CD8-positive, alpha-beta memory T cell (primary cell): Measurements from ENCODE around the gene ALG1L2. TPM values are rescaled to one million over a fixed set of nuclear protein-coding genes. Genes with fewer than 3 reads are reported as not detected.
"Not testable (repeated sequence)": the region's sequence is repeated elsewhere in the genome, so short reads cannot be mapped to it uniquely, and the experiment has no call there.

Source experiments
- CTCF ChIA-PET: fragments of 350-600 bp; sonication (Branson Sonifier 250); formaldehyde crosslinking; loops from one replicate; lab custom pipeline; 2021; ENCODE audit warnings: antibody characterized with exemption; lab: Charles Lee
- POLR2A ChIA-PET: fragments of 350-600 bp; sonication (Branson Sonifier 250); formaldehyde crosslinking; loops from one replicate; lab custom pipeline; 2021; ENCODE audit warnings: antibody characterized with exemption; lab: Charles Lee
- DNase-seq, 5 donors: peaks; one replicate each; pipeline versions ENCODE4 v3.0.0 to v3.0.0-alpha.2; 2020 to 2022; ENCODE audit warnings: mixed read lengths in 1 of 5
- H3K27ac ChIP-seq: one replicate; pipeline ENCODE4 v1.7.0; 2013; ENCODE audit warnings: low read depth, mild to moderate bottlenecking, low read length, moderate library complexity
- H3K27me3 ChIP-seq: 2 replicates; pipeline ENCODE4 v1.7.0; 2013; ENCODE audit warnings: low read length, mild to moderate bottlenecking; ENCODE audit not compliant: insufficient read depth, poor library complexity, severe bottlenecking
- H3K36me3 ChIP-seq: 2 replicates; pipeline ENCODE4 v1.7.0; 2013; ENCODE audit warnings: mild to moderate bottlenecking, low read length, moderate library complexity; ENCODE audit not compliant: insufficient read depth
- H3K4me1 ChIP-seq: 2 replicates; pipeline ENCODE4 v1.7.0; 2013; ENCODE audit warnings: mild to moderate bottlenecking, low read length, moderate library complexity; ENCODE audit not compliant: insufficient read depth
- H3K4me3 ChIP-seq: 2 replicates; pipeline ENCODE4 v1.7.0; 2013; ENCODE audit warnings: mild to moderate bottlenecking, low read length
- H3K9me3 ChIP-seq: 2 replicates; pipeline ENCODE4 v1.7.0; 2013; ENCODE audit warnings: mild to moderate bottlenecking, low read length
- H3K27ac Mint-ChIP-seq, 8 donors: one replicate each; pipeline ENCODE4 v1.8.0; 2020 to 2021; ENCODE audit warnings: mixed read lengths in 8 of 8, mild to moderate bottlenecking in 6 of 8, inconsistent platforms in 3 of 8, moderate library complexity in 3 of 8
- H3K27me3 Mint-ChIP-seq, 2 donors: one replicate each; pipeline ENCODE4 v1.8.0; 2020 to 2021; ENCODE audit warnings: mixed read lengths in 2 of 2, mild to moderate bottlenecking in 1 of 2, moderate library complexity in 1 of 2
- H3K36me3 Mint-ChIP-seq, 3 donors: one replicate each; pipeline ENCODE4 v1.8.0; 2020 to 2021; ENCODE audit warnings: mixed read lengths in 3 of 3, inconsistent platforms in 1 of 3, mild to moderate bottlenecking in 1 of 3
- H3K4me1 Mint-ChIP-seq, 3 donors: one replicate each; pipeline ENCODE4 v1.8.0; 2020 to 2021; ENCODE audit warnings: mixed read lengths in 3 of 3, inconsistent platforms in 1 of 3, mild to moderate bottlenecking in 1 of 3
- H3K4me3 Mint-ChIP-seq, 7 donors: one replicate each; pipeline ENCODE4 v1.8.0; 2020 to 2021; ENCODE audit warnings: mixed read lengths in 7 of 7, mild to moderate bottlenecking in 6 of 7, moderate library complexity in 4 of 7, inconsistent platforms in 2 of 7
- H3K9me3 Mint-ChIP-seq, 5 donors: one replicate each; pipeline ENCODE4 v1.8.0; 2020 to 2022; ENCODE audit warnings: mixed read lengths in 5 of 5, mild to moderate bottlenecking in 3 of 5, moderate library complexity in 2 of 5, inconsistent platforms in 1 of 5
- polyA plus RNA-seq: library from polyadenylated mRNA; unstranded; fragments of 300-500 nt; fragmentation: Illumina TruSeq; gene quantifications from one replicate; pipeline ENCODE4 v1.2.3, GENCODE V29; 2021
- total RNA-seq, 2 experiments: library from RNA; stranded (reverse); gene quantifications; one replicate each; pipeline ENCODE4 v1.2.3, GENCODE V29; 2021

Gene ALG1L2
- total and polyA plus RNA-seq, 3 experiments from 2014 or later, result 0.43 to 1.1 TPM; not detected in 1

DNA sequence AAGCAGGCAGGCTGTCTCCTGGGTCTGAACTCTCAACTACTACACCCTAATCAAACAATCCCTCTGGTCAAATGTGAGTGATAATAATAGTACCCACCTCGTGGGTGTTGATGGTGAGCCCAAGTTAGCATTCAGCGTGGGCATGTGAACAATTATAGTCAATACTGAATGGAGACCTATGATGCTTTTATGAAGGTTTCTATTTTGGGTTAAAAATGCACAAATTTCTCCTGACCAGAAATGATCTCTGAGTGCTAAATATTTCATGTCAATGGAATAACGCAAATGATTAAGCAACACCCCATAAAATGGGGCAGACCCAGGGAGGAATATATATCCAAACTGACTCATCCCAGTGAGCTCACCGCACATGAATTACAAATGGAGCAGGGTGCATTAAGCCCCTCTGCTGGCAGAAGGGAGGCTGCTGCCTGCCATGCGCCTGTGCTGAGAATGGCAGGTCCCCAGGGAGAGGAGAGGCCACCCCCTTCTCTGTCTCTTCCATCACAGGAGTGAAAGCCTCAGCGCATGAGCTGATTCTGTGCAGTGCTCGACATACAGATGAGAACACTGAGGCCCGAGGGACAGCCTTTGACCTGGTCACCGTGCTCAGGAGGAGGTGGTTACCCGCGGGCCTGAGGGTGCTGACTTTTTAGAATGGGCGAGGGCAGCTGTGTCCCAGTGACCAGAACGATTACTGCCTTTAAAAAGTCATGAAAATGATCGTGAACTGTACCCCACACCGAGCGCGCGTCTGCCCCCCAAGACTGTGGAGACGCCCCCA is 28.9 kb downstream of the ALG1L2 start:
- peak in 1 of 5 donors; percentile 10 for DNase-seq
- POLR2A ChIA-PET, H3K9me3 ChIP-seq, H3K36me3 ChIP-seq, H3K36me3 Mint-ChIP-seq, H3K27me3 ChIP-seq, CTCF ChIA-PET, H3K27me3 Mint-ChIP-seq, H3K4me1 ChIP-seq, H3K9me3 Mint-ChIP-seq: not testable (repeated sequence)
- Histone ChIP-seq H3K27ac (peak overlapping the region; percentile 64), H3K4me3 (peak overlapping the region; percentile 61)
- Mint-ChIP-seq H3K27ac (peak overlapping the region; percentile 19 to 100 (median 88)), H3K4me1 (peaks cover 18 to 28% (median 27%) of the 10 kb centered on the region in 3 donors), H3K4me3 (peak overlapping the region; percentile 97 to 100 (median 98))

- H3K4me3 ChIP-seq, result peak overlapping the region; percentile 61
- Mint-ChIP-seq H3K9me3 (no peaks in the 10 kb centered on the region), H3K27ac (peak overlapping the region; percentile 97 to 100 (median 100)), H3K4me1 (peaks cover 14 to 28% (median 27%) of the 10 kb centered on the region in 3 donors), H3K36me3 (peaks cover 0 to 7% (median 0%) of the 10 kb centered on the region in 3 donors), H3K4me3 (peak overlapping the region; percentile 97 to 100 (median 98)), H3K27me3 (peaks cover 0 to 3% of the 10 kb centered on the region in 2 donors)
- ChIA-PET POLR2A (interaction anchor here (0.7 kb wide), 1 partner anchor 101 kb away, joined by 3 read pairs; no protein-coding TSS in a partner anchor), CTCF (interaction anchor here (1.4 kb wide), 1 partner anchor 782 kb away, joined by 3 read pairs; the partner anchor contains the start of gene ATP2C1)
- no peaks in the 10 kb centered on the region for H3K4me1 ChIP-seq
- H3K27ac ChIP-seq, result peak overlapping the region; percentile 73
- peak; percentile 98 to 100 (median 99) for DNase-seq
- no peaks in the 10 kb centered on the region for H3K36me3 ChIP-seq
- H3K27me3 ChIP-seq, result no peaks in the 10 kb centered on the region
- H3K9me3 ChIP-seq, result no peaks in the 10 kb centered on the region
Observed at GRCh38 chr3:130111185-130111864, 29.7 kb downstream of the ALG1L2 start.

GRCh38 chr3:130111865-130112747 is 30.5 kb downstream of the ALG1L2 start:
- Mint-ChIP-seq H3K27ac (peak overlapping the region; percentile 97 to 100 (median 100)), H3K4me1 (peaks cover 14 to 28% (median 27%) of the 10 kb centered on the region in 3 donors), H3K4me3 (peak overlapping the region; percentile 97 to 100 (median 98))
- ChIA-PET CTCF (interaction anchor here (1.4 kb wide), 1 partner anchor 781 kb away, joined by 3 read pairs; the partner anchor contains the start of gene ATP2C1), POLR2A (interaction anchor here (0.7 to 1.2 kb wide), 3 partner anchors 67 to 1270 kb away, joined by 3 read pairs; partner anchors contain the start of gene NUDT16)
- H3K4me1 ChIP-seq, H3K36me3 Mint-ChIP-seq, H3K9me3 ChIP-seq, H3K27me3 ChIP-seq, H3K36me3 ChIP-seq, H3K9me3 Mint-ChIP-seq, H3K27me3 Mint-ChIP-seq: not testable (repeated sequence)
- Histone ChIP-seq H3K27ac (peak overlapping the region; percentile 73), H3K4me3 (peak overlapping the region; percentile 57)
- peak; percentile 99 to 100 (median 99) for DNase-seq

GRCh38 chr3:130112748-130113073 is 31.1 kb downstream of the ALG1L2 start:
- peak overlapping the region; percentile 97 to 100 (median 98) for H3K4me3 Mint-ChIP-seq
- H3K36me3 ChIP-seq, H3K4me1 ChIP-seq, H3K27me3 Mint-ChIP-seq, H3K9me3 ChIP-seq, DNase-seq, H3K36me3 Mint-ChIP-seq, H3K9me3 Mint-ChIP-seq, CTCF ChIA-PET, H3K27me3 ChIP-seq: not testable (repeated sequence)
- POLR2A ChIA-PET, result interaction anchor here (1.0 to 1.2 kb wide), 2 partner anchors 67 to 1269 kb away, joined by 3 read pairs; partner anchors contain the start of gene NUDT16
- Histone ChIP-seq H3K4me3 (peak overlapping the region; percentile 57), H3K27ac (peak overlapping the region; percentile 29)
- peaks cover 14 to 28% (median 27%) of the 10 kb centered on the region in 3 donors for H3K4me1 Mint-ChIP-seq
- peak overlapping the region; percentile 66 to 100 (median 98) for H3K27ac Mint-ChIP-seq

DNA sequence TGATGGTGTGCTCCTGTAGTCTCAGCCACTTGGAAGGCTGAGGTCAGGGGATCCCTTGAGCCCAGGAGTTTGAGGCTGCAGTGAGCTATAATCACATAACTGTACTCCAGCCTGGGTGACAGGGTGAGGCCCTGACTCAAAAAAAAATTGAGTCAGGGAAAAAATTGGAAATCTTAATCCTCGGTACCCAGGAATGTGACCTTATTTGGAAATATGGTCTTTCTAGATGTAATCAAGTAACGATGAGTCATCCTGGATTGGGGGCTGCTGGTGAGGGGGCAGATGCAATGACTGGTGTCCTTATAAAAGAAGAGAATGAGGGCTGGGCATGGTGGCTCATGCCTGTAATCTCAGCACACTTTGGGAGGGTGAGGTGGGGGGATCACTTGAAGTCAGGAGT is 33.8 kb downstream of the ALG1L2 start:
- H3K27ac ChIP-seq, H3K27me3 Mint-ChIP-seq, H3K36me3 Mint-ChIP-seq, POLR2A ChIA-PET, CTCF ChIA-PET, H3K4me3 ChIP-seq, H3K4me3 Mint-ChIP-seq, H3K27me3 ChIP-seq, H3K9me3 ChIP-seq, H3K4me1 ChIP-seq, DNase-seq, H3K36me3 ChIP-seq, H3K9me3 Mint-ChIP-seq, H3K27ac Mint-ChIP-seq: not testable (repeated sequence)
- H3K4me1 Mint-ChIP-seq, result peaks cover 14 to 23% (median 19%) of the 10 kb centered on the region in 3 donors

DNA sequence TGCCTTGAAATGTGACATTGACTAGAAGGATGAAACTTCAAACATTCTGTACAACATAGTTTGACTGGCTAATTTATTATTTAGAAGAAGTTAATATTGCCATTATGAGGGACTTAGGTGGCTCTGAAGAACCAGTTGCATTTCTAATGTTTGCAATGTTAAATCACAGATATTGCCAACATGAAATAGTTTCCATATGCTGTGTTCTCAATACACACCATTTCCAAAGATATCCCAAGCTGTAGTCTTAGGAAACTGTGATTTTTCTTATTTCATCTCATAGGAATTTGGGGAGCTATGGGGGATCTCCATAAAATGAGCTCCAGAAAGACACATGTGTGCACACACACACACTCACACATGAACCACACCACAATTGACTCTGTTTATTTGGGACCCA is 36.3 kb downstream of the ALG1L2 start:
- peaks cover 0 to 4% (median 1%) of the 10 kb centered on the region in 3 donors for H3K36me3 Mint-ChIP-seq
- Histone ChIP-seq H3K4me3 (no peak overlapping the region), H3K4me1 (no peaks in the 10 kb centered on the region), H3K9me3 (no peaks in the 10 kb centered on the region), H3K36me3 (no peaks in the 10 kb centered on the region), H3K27ac (no peak overlapping the region), H3K27me3 (no peaks in the 10 kb centered on the region)
- H3K27ac Mint-ChIP-seq, result no peak overlapping the region
- ChIA-PET POLR2A (no interaction called here), CTCF (no interaction called here)
- H3K4me1 Mint-ChIP-seq, result peaks cover under 1 to 8% (median 6%) of the 10 kb centered on the region in 3 donors
- H3K4me3 Mint-ChIP-seq, result no peak overlapping the region
- H3K9me3 Mint-ChIP-seq, result no peaks in the 10 kb centered on the region
- peaks cover 0 to 4% of the 10 kb centered on the region in 2 donors for H3K27me3 Mint-ChIP-seq
- DNase-seq, result no peak

DNA sequence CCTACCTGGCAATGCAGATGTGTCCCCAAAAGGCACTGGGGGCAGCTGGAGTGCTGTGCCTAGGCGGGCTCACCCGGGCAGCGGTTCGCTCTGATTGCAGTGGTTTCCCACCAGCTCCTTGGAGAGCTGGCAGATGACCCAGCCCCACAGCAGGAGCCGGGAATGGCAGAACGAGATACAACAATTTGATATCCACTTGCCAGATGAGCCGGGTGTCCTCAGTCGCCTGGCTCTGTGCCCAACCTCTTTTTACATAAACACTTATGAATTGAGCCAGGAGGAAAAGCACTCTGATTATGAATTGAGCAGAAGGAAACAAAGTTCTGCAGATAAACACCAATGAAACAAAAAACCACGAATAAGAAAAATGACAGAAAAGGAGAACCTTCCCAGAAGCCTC is 38.2 kb downstream of the ALG1L2 start:
- CTCF ChIA-PET, H3K9me3 Mint-ChIP-seq, H3K9me3 ChIP-seq, H3K36me3 ChIP-seq, H3K4me3 ChIP-seq, H3K27me3 ChIP-seq, H3K27me3 Mint-ChIP-seq, DNase-seq, H3K27ac ChIP-seq, POLR2A ChIA-PET, H3K36me3 Mint-ChIP-seq, H3K4me1 ChIP-seq, H3K4me1 Mint-ChIP-seq, H3K27ac Mint-ChIP-seq, H3K4me3 Mint-ChIP-seq: not testable (repeated sequence)
